HG03196 (cell line): ENCODE data around the gene ATP13A4.

Experiments
- ATAC-seq: cut with Tn5 transposase; IDR thresholded peaks from one replicate; pipeline ENCODE4 v1.9.1; 2021; ENCODE audit not compliant: unreplicated experiment

The ATP13A4 gene, protein sequence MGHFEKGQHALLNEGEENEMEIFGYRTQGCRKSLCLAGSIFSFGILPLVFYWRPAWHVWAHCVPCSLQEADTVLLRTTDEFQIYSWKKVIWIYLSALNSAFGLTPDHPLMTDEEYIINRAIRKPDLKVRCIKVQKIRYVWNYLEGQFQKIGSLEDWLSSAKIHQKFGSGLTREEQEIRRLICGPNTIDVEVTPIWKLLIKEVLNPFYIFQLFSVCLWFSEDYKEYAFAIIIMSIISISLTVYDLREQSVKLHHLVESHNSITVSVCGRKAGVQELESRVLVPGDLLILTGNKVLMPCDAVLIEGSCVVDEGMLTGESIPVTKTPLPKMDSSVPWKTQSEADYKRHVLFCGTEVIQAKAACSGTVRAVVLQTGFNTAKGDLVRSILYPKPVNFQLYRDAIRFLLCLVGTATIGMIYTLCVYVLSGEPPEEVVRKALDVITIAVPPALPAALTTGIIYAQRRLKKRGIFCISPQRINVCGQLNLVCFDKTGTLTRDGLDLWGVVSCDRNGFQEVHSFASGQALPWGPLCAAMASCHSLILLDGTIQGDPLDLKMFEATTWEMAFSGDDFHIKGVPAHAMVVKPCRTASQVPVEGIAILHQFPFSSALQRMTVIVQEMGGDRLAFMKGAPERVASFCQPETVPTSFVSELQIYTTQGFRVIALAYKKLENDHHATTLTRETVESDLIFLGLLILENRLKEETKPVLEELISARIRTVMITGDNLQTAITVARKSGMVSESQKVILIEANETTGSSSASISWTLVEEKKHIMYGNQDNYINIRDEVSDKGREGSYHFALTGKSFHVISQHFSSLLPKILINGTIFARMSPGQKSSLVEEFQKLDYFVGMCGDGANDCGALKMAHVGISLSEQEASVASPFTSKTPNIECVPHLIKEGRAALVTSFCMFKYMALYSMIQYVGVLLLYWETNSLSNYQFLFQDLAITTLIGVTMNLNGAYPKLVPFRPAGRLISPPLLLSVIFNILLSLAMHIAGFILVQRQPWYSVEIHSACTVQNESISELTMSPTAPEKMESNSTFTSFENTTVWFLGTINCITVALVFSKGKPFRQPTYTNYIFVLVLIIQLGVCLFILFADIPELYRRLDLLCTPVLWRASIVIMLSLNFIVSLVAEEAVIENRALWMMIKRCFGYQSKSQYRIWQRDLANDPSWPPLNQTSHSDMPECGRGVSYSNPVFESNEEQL

DNA sequence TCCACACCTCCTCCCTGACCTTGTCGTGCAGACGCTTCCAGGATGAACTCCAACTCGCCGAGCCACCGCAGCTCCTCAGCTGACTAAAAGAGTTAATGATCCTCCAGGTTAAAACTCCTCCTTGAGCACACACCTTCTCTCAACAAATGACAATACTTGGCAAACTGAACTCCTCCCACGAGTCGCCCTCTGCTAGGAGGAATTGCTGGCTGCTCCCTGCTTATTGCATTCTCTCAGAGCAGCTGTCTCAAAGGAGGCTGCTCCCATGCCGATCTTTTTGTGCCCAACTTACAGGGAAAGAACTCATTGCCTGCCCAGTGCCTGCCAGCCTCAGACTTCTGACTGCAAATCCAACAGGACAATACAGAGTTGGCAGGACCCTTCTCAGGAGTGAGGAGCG, at the start of gene ATP13A4:
Gene ATP13A4 (minus strand): TSS at position 85 of the 400 bp plus-strand sequence. CDS start 96 bp downstream, outside the sequence.
- no peak for ATAC-seq

DNA sequence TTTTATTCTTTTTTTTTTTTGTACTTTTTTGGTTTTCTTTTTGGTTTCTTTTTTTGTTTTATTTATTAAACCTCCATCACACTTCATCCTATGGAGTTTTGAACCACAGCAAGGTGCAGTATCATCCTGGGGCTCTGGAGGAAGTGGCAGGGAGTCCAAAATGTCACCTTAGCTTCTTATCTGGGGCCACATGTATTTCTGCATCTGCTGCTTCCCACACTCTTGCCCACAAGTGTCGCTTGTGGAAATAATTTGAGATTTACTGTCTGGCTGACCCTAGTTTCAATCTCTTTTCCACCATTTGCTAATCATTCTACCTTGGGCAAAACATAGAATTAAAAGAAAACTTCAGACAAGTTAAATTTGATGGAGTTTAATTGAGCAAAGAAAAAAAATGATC, 44.7 kb upstream of the ATP13A4 start:
- ATAC-seq, result no peak

DNA sequence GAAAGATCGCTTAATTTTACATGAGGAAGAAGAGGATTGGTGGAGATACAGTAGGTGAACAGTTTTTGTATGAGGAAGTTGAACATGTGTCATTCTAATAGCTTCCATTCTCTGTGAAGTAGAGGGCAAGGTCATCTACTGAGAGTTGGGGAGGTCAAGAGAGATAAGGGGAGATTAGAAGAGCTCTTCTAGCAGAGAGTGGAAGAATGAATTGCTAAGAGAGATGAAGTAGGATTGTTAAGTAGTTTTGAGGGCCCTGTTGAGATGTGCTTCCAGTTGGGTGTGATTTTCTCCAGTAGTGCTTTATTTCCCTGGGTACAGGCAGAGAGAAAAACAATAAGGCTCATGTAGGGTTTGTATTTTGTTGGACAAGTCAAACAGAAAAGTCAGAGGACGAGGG, 43.5 kb upstream of the ATP13A4 start:
- no peak for ATAC-seq

DNA sequence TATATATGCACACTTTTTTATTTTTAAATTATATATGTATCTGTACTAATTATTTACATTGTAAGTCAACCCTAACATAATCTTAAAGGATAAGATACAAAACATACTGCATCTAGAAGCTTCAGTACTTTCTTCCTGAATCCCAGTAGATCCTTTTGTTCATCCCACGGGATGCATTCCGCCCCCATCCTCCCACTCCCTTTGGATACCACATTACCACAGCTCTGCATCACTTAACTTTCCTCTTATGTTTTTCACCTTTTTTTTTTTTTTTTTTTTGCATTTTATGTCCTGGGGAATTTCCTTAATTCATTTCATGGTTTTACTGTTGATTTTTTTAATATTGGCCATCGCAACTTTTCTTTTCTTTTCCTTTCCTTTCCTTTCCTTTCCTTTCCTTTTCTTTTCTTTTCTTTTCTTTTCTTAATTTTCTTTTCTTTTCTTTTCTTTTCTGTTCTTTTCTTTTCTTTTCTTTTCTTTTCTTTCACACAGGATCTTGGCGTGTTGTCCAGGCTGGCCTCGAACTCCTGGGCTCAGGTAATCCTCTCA, 41.3 kb upstream of the ATP13A4 start:
- no peak for ATAC-seq

DNA sequence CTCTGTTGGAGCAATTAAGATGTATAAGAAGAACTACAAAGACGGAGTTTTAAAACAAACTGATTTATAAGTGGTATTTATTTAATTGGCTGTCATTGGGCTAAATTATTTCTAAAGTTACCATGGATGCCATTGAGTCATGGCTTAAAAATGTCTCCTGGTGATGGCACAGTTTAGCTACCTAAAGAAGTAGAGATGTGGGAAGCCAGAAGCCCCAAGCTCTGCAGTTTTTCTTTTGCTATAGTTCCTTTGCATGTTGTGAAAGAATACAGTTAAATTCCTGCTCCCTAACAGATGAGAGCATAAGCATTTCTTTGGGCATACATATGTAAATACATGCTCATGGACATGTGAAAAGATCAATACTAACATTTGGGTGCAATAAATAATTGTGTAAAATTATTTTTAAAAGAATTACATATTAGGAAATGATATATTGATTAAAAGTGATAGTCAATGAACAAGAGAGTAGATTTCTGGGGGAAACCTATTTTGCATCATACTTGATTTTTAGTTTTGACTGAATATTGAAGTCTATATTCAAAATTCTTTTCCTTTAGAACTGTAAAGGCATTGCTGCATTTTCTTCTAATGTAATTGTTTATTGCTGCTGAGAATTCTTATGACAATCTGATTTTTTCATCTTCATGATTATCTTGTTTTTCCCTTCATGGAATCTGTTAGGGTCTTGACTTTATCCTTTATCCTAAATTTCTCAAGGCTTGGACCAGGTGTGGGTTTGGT, 40.4 kb upstream of the ATP13A4 start:
- no peak for ATAC-seq

DNA sequence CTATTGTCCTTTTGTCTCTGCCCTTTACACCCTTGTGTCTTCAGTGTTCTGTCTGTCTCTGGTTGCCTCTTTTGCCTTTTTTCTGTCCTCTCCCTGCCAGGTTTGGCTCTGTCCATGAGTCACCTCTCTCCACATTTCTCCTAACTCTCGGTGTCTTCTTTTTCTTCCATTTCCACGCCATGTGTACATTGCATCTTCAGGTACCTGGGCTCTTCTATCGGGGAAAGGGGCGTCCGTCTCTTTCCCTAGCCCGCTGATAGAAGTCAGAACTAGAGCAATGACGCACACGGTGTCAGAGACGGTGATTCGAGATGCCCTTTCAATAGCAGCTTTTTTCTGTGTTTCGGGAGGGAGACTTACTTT, 39.0 kb upstream of the ATP13A4 start:
- ATAC-seq, result peak; percentile 14

DNA sequence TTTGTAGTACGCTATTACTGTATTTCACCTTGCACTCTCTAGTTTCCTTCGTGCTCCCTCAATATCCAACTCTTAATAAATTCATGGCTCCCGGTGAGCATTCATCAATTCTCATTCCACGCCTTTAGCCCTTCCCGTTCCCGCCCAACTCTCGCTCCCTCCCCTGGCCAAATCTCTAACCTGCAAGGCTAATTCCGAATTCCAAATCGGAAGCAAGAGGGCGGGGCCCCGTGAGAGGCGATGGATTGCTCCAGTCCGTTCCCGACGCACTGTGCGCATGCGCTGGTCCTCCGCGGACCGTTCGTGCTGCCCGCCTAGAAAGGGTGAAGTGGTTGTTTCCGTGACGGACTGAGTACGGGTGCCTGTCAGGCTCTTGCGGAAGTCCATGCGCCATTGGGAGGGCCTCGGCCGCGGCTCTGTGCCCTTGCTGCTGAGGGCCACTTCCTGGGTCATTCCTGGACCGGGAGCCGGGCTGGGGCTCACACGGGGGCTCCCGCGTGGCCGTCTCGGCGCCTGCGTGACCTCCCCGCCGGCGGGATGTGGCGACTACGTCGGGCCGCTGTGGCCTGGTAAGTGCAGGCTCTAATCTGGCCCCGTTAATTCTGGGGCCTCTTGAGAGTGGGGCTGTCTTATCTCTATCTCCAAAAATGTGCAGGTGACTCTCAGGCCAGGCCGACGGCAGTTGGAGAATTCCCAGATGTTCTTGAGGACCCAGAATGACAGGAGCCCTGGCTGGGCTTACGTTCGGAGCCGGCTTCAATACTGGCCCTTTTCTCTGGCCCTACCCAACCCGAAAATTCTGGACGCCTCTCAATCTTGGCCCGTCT, 38.4 kb upstream of the ATP13A4 start, which contains the start of gene OPA1:
Gene OPA1 (plus strand): TSS at position 368 of the 827 bp plus-strand sequence. CDS start 170 bp downstream, at position 538.
- peak; percentile 99 for ATAC-seq

DNA sequence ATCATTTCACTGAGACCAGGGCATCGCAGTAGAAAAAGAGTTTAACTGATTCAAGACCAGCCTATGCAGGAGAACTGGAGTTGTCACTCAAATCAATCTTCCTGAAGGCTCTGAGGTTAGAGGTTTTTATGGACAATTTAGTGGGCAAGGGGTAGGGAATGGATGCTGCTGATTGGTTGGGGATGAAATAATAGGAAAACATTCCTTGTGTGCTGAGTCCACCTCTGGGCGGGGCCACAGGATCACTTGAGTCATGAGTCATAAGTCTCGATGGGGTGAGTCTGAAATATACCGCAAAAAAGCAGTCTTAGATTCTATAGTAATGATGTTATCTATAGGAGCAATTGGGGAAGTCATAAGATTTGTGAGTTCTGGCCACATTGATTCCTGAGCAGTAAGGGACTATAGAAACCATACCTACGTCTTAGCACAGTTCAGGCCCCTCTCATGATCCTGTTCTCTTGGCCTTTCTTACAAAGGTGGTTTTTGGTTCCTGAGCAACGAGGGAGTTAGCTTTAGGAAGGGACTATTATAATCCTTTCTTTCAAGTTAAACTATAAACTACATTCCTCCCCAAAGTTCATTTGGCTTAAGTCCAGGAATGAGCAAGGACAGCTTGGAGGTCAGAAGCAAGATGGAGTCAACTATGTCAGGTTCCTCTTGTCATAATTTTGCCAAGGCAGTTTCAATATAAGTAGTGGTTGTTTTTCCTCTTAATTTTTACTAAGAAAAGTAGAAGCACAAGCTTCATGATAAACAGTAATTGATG, 35.6 kb upstream of the ATP13A4 start:
- no peak for ATAC-seq

DNA sequence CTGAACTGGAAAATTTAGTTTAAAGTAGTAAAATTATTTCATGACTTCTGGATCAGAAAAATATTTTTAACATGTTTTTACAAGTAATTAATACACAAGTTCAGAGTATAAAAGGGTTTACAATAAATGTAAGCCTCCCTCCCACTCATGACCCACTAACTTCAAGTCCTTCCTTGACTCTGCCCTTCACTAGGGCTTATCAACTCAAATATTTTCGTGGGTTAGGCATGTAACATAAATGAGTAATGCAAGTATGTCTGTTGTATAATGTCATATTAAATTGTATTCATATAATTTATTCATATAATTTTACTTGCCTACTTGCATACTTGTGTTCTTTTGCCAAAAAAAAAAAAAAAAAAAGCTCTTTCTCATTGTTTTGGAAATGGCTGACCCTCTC, 34.9 kb upstream of the ATP13A4 start:
- no peak for ATAC-seq

DNA sequence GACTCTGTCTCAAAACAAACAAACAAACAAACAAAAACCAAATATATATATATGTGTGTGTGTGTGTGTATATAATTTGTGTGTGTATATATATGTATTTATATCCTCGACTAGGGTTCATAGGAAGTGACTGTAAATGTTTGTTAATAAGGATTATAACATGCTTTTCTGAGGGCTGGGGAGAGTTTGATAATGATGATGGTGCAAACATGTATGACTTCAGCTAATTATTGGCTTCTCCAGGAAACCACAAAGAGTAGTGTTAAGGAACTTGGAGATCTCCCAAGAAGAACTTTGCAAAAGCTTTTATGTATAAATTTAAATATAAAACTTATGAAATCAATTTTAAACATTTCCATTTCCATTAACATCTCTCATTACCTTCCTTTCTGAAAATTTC, 34.4 kb upstream of the ATP13A4 start:
- ATAC-seq, result no peak

DNA sequence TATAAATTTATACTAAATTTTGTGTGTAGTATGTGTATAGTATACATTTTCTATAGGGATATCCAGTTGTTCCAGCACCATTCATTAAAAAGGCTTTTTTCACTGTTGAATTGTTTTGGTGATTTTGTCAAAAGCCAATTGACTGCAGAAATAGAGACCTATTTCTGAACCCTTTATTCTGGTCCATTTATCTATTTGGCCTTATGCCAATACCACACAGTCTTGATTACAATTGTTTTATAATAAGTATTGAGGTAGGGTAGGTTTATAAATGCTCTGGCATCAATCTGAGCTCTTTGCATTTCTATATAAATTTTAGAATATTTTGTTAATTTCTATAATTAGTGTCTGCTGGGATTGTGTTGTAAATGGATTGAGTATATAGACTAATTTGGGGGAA, 31.8 kb upstream of the ATP13A4 start:
- ATAC-seq, result no peak

DNA sequence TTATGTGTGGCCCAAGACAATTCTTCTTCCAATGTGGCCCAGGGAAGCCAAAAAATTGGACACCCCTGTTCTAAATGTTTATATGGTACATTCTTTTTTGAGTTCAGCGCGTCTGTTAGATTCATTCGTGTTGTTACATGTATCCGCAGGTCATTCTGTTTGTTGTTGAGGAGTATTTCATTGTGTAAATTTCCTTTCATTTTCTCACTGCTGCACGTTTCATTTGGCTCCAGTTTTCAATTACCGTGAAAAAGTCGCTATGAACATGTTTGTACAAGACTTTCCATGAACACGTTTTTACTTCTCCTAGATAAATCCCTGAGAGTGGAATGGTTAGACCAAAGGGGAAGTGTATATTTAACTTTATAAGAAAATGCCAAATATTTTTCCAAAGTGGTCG, 30.8 kb upstream of the ATP13A4 start:
- ATAC-seq, result no peak

DNA sequence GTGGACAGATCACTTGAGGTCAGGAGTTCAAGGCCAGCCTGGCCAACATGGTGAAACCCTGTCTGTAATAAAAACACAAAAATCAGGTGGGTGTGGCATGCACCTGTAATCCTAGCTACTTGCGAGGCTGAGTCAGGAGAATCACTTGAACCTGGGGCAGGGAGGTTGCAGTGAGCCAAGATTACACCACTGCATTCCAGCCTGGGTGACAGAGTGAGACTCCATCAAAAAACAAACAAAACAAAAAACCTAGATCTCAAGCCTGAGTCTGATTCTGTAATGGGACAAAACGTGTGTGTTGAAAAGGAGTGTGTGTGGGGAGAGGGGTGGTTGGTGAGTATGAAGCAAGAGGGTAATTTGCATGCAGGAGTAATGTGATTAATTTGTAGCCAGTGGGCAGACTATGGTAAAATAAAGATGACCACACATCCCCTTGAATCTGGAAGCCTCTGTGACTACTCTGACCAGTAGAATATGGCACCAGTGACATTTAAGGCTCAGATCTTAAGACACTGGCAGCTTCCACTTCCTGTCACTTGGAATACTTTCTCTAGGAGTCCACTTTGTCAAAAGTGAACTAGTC, 19.9 kb upstream of the ATP13A4 start:
- ATAC-seq, result no peak

DNA sequence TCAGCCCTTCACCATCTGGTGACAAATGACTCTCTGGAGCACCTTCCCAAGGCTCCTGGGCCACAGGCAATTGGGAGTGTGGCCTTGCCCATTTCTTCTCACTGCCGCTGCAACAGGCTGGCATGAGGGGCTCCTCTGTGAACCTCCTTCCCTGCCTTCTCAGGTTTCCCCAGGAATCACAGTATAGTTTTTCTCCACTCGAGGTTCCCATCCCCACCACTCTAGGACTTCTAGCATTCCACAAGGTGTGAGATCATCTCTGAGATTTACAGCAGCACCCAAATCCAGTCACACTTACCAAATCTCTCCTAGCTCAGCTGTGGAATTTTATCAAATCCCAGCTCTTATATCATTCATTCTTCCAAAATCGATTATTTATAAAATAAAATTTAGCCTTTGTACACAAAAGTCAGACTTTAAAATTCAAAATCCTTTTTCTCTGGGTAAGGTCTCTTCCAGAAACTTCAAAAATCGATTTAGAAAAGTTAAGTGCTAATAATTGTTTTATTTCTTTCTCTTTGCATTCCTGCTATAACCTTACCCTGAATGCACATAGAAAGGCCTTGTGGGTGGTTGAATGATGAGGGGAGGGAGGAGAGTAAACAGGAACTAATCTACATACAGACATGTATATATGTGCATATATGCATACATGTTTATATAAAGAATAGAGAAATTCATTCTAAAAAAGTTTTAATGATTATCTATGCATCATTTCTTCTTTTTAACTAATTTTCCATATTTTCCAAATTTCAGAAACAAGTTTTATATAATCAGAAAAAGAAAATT, 18.9 kb upstream of the ATP13A4 start:
- no peak for ATAC-seq

DNA sequence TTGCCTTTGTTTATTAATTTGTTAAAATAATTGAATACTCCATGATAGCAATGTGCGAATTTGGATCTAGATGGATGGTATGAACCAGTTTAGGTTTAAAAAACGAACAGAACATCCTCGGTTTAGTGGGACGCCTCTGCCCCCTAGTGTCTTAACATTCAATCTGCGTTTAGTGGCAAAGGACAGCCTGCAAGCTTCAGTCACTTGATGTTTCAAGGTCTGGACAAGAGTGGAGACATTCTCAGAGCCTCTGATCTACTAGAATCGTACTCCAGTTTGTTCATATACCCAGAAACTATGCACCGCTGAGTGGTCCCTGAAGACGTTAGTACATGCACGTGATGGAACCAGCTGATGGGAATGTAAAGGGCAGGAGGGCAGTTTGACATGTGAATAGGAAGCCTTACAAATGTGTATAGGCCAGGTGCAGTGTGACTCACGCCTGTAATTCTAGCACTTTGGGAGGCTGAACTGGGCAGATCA, 17.8 kb upstream of the ATP13A4 start:
- peak; percentile 74 for ATAC-seq

DNA sequence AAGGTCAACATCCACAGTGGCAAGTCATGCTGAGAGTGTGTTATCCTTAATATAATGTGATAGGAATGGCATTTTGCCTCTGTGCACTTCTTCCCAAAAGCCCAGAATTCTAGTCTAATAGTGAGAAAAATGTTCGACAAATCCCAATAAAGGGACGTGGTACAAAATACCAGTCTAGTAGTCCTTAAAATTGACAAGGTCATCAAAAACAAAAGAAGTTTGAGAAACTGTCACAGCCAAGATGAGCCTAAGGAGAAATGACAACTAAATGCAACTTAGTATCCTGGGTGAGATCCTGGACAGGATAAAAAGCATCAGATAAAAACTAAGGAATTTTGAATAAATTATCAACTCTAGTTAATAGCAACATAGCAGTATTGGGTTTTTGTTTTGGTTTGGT, 14.4 kb upstream of the ATP13A4 start:
- no peak for ATAC-seq

DNA sequence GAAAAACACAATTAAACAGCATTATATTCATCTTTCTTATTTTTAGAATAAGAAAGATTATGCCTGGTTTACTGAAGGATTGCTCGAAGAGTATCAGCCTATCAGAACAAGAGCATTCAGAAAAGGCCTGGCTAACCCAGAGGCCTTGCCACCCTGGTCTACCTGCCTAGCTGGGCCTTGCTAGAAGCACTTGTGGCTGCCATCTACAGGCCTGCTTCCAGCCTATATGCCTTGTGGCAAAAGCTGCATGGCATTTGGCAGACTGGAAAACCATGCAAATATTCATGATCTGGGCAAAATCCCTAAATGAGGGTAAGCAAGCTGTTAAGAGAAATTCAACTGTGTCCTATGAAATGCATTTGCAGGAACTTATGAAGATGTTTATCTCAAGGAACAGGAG, 9.3 kb upstream of the ATP13A4 start:
- no peak for ATAC-seq
